Stimulated activated CD8-positive, alpha-beta memory T cell treated with anti-CD3 and anti-CD28 coated beads, Interleukin-15, amount 100 ng/mL, for 1 hour (primary cell): ENCODE measurements around the gene BANF1.
A peak's percentile ranks its signal among the peaks of the same experiment; 100 is the strongest.

Experiments used
- DNase-seq: peaks from one replicate; pipeline ENCODE4 v3.0.0-alpha.2; 2020; ENCODE audit warnings: low read depth

BANF1 gene

GRCh38 chr11:66039765-66040164, 37.5 kb downstream of the BANF1 start:
- DNase-seq, result no peak

- no peak for DNase-seq
Measured at GRCh38 chr11:66042227-66042995, 40.1 kb downstream of the BANF1 start.

- no peak for DNase-seq
Measured at GRCh38 chr11:66042996-66043906, 40.9 kb downstream of the BANF1 start.

GRCh38 chr11:66044757-66045156, 42.5 kb downstream of the BANF1 start:
- DNase-seq, result no peak

GRCh38 chr11:66045177-66045639, 42.9 kb downstream of the BANF1 start:
- DNase-seq, result peak; percentile 78

GRCh38 chr11:66046901-66047300, 44.6 kb downstream of the BANF1 start:
- DNase-seq, result no peak

- no peak for DNase-seq
Measured at GRCh38 chr11:66047541-66048365, 45.5 kb downstream of the BANF1 start.

GRCh38 chr11:66048547-66049323, 46.4 kb downstream of the BANF1 start, which contains the start of gene GAL3ST3:
Gene GAL3ST3 (minus strand): TSS chr11:66049161. CDS start chr11:66045415, 3,746 bp downstream.
- no peak for DNase-seq

GRCh38 chr11:66050581-66051231, 48.4 kb downstream of the BANF1 start:
- no peak for DNase-seq

- DNase-seq, result no peak
Measured at GRCh38 chr11:66051371-66051765, 49.1 kb downstream of the BANF1 start.

- peak; percentile 87 for DNase-seq
Measured at GRCh38 chr11:66051766-66052663, 49.7 kb downstream of the BANF1 start, which contains the start of gene SF3B2. Gene SF3B2 (plus strand): TSS chr11:66052364. CDS start chr11:66052385, 21 bp downstream.

GRCh38 chr11:66052664-66052982, 50.3 kb downstream of the BANF1 start:
- no peak for DNase-seq
